Activated naive CD8-positive, alpha-beta T cell treated with anti-CD3 and anti-CD28 coated beads, Interleukin-2, amount 10 ng/mL, durations not matched to agents 7 days and 5 days (primary cell): ENCODE data around the gene PRKN. TPM values are rescaled to one million over a fixed set of nuclear protein-coding genes. Genes with fewer than 3 reads are reported as not detected.
"Not testable (repeated sequence)": the region's sequence is repeated elsewhere in the genome, so short reads cannot be mapped to it uniquely, and the experiment has no call there.

Experiments
- ATAC-seq: fragments of 150-1000 bp; cut with Tn5 transposase; one replicate; pipeline ENCODE4 v1.10.0; 2021; ENCODE audit warnings: low read depth, moderate library complexity
- POLR2A ChIA-PET: fragments of 350-600 bp; sonication (Branson Sonifier 250); formaldehyde crosslinking; loops from one replicate; lab custom pipeline; 2021; ENCODE audit warnings: antibody characterized with exemption; lab: Charles Lee
- DNase-seq: peaks from one replicate; pipeline ENCODE4 v3.0.0; 2021
- H3K27ac Mint-ChIP-seq: one replicate; pipeline ENCODE4 v1.8.0; 2022; ENCODE audit warnings: mild to moderate bottlenecking, mixed read lengths
- H3K27me3 Mint-ChIP-seq: one replicate; pipeline ENCODE4 v1.8.0; 2022; ENCODE audit warnings: mild to moderate bottlenecking, moderate library complexity, mixed read lengths
- H3K36me3 Mint-ChIP-seq: one replicate; pipeline ENCODE4 v1.8.0; 2021; ENCODE audit warnings: mild to moderate bottlenecking, mixed read lengths
- H3K4me1 Mint-ChIP-seq: one replicate; pipeline ENCODE4 v1.8.0; 2021; ENCODE audit warnings: mixed read lengths
- H3K4me3 Mint-ChIP-seq: one replicate; pipeline ENCODE4 v1.8.0; 2022; ENCODE audit warnings: mild to moderate bottlenecking, moderate library complexity, mixed read lengths
- H3K9me3 Mint-ChIP-seq: one replicate; pipeline ENCODE4 v1.8.0; 2021; ENCODE audit warnings: mixed read lengths
- total RNA-seq, 2 experiments: library from RNA; stranded (reverse); gene quantifications; one replicate each; pipeline ENCODE4 v1.2.3, GENCODE V29; 2021

The PRKN gene
- total RNA-seq, 2 experiments from 2014 or later, result 1.00 to 1.5 TPM

DNA sequence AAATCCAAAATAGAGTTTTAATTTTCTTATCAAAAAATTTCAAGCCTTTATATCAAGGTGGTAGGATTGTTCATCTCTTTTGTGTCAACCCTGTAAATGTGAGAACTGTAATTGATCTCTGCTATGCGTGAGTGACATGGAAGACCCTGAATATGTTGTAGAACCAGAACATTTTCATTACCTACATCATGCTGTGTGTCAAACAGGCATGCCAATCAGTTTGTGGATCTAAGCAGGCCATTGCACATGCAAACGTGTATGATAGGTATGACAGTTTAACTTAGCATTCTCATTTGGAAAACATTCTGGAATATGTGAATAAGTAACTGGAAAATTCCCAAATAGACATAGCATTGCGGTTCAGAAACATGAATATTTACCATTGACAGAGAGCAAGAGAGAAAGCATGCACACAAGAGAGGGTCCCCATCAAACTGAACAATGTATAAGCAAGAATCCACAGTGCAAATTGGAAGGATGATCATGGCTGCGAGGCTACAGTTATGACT, 812.1 kb downstream of the PRKN start:
- POLR2A ChIA-PET, result no interaction called here
- DNase-seq, result no peak
- Mint-ChIP-seq H3K27ac (no peak overlapping the region), H3K4me1 (no peaks in the 10 kb centered on the region), H3K36me3 (no peaks in the 10 kb centered on the region), H3K4me3 (no peak overlapping the region), H3K27me3 (no peaks in the 10 kb centered on the region), H3K9me3 (no peaks in the 10 kb centered on the region)
- ATAC-seq, result no peak

DNA sequence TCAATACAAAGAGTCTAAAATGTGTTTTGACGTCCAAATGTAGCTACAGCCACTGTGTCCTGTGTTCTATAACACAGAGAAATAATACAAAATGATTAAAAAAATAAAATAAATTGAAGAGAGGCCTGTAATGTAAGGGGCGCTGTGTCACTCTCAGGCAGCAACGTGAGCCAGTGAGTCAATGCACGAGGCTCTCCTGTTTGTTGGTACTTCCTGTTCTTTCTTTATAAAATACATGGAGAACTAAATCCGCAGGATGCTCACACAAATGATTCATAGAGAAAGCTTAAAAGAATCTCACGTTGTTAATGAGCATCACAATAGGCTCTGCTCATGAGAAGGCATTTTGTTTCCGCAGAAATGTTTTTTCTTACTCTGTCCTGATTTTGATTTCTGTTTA, 818.7 kb downstream of the PRKN start:
- POLR2A ChIA-PET, result no interaction called here
- Mint-ChIP-seq H3K27me3 (no peaks in the 10 kb centered on the region), H3K36me3 (no peaks in the 10 kb centered on the region), H3K4me1 (no peaks in the 10 kb centered on the region), H3K4me3 (no peak overlapping the region), H3K27ac (no peak overlapping the region), H3K9me3 (peaks cover 2% of the 10 kb centered on the region)
- ATAC-seq (no peak), DNase-seq (no peak)

DNA sequence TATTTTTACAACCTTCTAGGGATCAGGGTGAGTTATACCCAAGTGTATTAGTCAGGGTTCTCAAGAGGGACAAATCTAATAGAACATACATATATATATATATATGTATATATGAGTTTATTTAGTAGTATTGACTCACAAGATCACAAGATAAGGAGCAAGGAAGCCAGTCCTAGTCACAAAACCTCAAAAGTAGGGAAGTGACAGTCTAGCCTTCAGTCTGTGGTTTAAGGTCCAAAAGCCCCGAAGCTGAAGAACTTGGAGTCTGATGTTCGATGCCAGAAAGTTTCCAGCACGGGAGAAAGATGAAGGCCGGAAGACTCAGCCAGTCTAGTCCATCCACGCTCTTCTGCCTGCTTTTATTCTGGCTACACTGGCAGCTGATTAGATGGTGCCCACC, 821.0 kb downstream of the PRKN start:
- Mint-ChIP-seq H3K27ac (no peak overlapping the region), H3K4me1 (no peaks in the 10 kb centered on the region), H3K27me3 (no peaks in the 10 kb centered on the region), H3K36me3 (no peaks in the 10 kb centered on the region), H3K9me3 (peaks cover 2% of the 10 kb centered on the region), H3K4me3 (no peak overlapping the region)
- POLR2A ChIA-PET, result no interaction called here
- DNase-seq, result no peak
- ATAC-seq, result no peak

DNA sequence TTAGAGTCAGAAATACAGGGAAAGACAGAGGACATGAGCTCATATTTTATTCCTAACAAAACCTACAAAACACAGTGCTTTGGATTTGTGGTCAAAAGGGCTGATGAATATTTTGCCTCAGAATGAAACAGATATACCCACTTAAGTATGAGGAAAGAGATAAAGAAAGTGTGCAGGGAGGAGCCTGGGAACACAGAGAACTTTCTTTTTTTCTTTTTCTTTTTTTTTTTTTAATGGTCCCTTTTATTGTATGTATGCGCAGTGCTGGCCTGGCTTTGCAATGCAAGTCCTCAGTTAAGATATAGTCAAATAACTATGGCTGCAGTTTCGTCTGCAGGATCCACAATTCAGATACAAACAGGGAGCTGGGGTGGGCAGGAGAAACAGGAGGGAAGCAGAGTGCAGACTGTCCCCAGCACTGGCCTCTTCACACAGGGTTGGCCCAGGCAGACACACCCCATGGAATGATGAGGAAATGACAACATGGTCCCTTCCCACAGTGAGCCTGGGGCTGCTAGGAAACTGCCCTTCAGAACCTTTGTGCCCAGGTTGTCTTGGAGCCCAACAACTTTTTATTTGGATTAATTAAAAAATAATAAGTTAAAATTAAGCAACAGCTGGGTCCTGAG, 823.9 kb downstream of the PRKN start:
- H3K4me3 Mint-ChIP-seq, result no peak overlapping the region
- no peaks in the 10 kb centered on the region for H3K9me3 Mint-ChIP-seq
- H3K27ac Mint-ChIP-seq, result no peak overlapping the region
- no peaks in the 10 kb centered on the region for H3K4me1 Mint-ChIP-seq
- H3K27me3 Mint-ChIP-seq, result no peaks in the 10 kb centered on the region
- ATAC-seq (no peak), DNase-seq (no peak)
- POLR2A ChIA-PET, result interaction anchor here (0.7 kb wide), 1 partner anchor 987 kb away, joined by 3 read pairs; no protein-coding TSS in a partner anchor
- no peaks in the 10 kb centered on the region for H3K36me3 Mint-ChIP-seq

DNA sequence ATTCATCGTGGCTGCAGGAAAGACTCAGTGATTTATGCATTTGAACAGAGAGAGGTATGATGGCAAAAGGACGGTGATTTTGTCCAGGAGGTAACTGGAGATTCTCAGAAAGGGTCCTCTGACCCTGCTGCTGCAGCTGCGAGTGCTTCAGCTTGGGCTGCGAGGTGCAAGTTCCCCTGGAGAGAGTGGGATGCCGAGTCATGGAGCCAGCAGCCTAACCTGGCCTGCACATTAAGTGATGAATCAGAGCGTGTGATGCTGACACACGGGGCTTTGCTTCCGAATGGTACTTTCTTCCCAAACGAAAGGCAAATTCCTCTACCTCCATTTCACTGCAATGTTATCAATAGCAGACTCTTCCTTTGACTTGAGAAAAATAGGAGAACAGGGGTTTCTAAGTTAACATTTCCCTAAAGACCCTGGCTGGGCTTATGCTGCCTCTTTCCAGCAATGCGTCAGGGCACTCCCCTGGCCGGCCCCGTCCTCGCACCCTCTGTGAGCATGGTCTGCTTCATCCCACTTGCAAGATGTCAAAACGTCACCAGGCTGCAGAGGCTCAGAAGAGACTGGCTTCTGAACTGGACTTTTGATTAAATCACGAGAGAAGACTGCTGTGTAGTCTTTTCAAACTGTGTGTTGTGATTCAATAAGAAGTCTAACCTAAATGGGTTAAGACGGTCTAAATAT, 825.7 kb downstream of the PRKN start:
- H3K27me3 Mint-ChIP-seq, result no peaks in the 10 kb centered on the region
- H3K9me3 Mint-ChIP-seq, result no peaks in the 10 kb centered on the region
- POLR2A ChIA-PET, result no interaction called here
- no peaks in the 10 kb centered on the region for H3K4me1 Mint-ChIP-seq
- H3K27ac Mint-ChIP-seq, result no peak overlapping the region
- ATAC-seq (no peak), DNase-seq (no peak)
- no peaks in the 10 kb centered on the region for H3K36me3 Mint-ChIP-seq
- no peak overlapping the region for H3K4me3 Mint-ChIP-seq

DNA sequence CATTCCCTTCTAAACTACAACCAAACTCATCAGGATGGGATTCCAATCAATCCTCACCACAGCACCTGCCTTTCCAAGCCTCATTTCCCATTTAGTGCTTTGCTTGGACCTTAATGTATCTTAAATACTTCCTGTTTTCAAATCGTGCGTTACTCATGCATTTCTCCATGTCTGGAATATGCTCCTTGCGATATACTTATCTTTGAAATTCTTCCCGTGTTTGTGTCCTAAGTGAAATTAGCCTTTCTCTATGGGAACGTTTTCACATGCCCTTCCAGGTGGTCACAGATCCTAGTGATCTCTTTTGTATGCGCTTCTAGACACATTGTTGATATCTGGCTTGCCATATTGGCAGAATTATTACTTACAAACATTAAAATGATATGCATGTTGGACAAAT, 833.1 kb downstream of the PRKN start:
- DNase-seq (no peak), ATAC-seq (no peak)
- Mint-ChIP-seq H3K4me1 (no peaks in the 10 kb centered on the region), H3K36me3 (no peaks in the 10 kb centered on the region), H3K27me3 (no peaks in the 10 kb centered on the region), H3K4me3 (no peak overlapping the region), H3K27ac (no peak overlapping the region), H3K9me3 (no peaks in the 10 kb centered on the region)
- POLR2A ChIA-PET, result no interaction called here

DNA sequence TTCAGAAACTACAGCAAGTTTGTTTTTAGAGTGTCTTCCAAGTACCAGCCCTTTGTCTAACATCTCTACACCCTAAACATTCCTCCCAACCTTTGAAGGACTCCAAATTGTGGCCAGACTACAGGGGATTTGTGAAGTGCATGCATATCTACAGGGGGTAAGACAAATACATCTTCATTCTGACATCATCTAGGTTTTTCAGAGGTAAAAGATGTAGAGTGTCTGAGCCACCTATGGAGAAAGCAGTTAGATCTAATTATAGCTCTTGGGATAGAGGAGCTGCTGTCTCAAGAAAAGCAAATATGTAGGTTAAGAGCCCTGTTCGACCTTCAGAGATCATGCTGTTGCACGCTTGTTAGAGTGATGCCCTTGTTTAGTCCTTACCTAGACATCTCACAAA, 836.0 kb downstream of the PRKN start:
- Mint-ChIP-seq H3K4me3 (no peak overlapping the region), H3K36me3 (no peaks in the 10 kb centered on the region), H3K27ac (no peak overlapping the region), H3K4me1 (no peaks in the 10 kb centered on the region), H3K27me3 (no peaks in the 10 kb centered on the region), H3K9me3 (no peaks in the 10 kb centered on the region)
- POLR2A ChIA-PET, result no interaction called here
- no peak for DNase-seq
- no peak for ATAC-seq

DNA sequence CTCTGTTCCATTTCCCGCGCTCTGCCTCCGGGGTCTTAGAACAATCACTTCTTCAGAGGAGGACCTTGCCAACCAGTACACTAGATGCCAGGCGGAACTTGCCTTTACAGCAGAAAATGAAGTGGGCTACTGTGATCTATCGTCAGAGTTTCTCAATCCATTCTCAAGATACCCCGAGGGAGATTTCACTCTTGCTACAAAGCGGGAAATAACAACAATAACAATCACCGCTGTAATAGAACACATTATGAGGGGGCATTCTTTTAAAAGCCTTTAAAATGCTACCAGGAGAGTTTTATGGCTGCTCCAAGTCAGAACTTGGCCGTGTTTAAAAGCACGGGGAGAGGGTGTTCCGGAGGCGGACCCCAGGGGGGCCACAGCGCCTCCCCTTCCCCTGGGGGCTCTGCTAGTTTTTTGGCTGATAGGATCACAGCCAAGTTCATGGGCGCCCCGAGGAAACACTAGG, 836.7 kb downstream of the PRKN start:
- Mint-ChIP-seq H3K27me3 (no peaks in the 10 kb centered on the region), H3K36me3 (no peaks in the 10 kb centered on the region), H3K4me3 (no peak overlapping the region), H3K27ac (no peak overlapping the region), H3K4me1 (no peaks in the 10 kb centered on the region), H3K9me3 (no peaks in the 10 kb centered on the region)
- DNase-seq, result no peak
- POLR2A ChIA-PET, result no interaction called here
- ATAC-seq, result no peak

DNA sequence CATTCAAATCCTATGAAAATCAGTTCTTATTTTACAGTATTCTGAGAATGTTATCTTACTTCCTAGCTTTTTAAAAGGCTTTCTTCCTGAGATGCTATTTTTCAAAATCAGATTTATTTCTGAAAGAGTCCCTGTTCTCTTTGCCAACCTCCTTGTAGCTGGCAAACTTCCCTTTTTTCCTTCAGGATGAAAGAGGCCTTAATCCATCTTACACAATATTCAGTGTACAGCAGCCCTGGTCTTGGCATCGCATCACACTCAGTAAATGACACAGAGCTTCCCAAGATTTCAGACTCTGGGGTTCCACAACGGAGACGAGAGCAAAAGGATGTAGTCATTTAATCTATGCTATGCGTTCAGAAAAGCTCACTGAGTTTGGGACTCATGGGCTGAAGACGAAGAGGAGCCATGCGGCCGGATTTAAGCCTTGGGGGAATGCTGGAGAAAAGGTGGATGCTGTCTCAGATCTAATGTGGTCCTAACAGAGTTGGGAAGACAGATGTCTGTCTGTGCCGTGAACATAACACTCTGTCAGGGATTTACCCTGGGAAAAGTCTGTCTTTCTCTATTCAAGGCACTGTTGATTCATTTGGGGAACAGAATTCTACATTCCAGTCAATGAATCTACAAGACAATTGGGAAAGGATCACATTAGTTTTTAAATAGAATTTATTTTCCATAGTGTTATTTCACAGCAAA, 837.3 kb downstream of the PRKN start:
- Mint-ChIP-seq H3K27me3 (no peaks in the 10 kb centered on the region), H3K4me1 (no peaks in the 10 kb centered on the region), H3K4me3 (no peak overlapping the region), H3K27ac (no peak overlapping the region), H3K36me3 (no peaks in the 10 kb centered on the region), H3K9me3 (no peaks in the 10 kb centered on the region)
- ATAC-seq (no peak), DNase-seq (no peak)
- POLR2A ChIA-PET, result no interaction called here

DNA sequence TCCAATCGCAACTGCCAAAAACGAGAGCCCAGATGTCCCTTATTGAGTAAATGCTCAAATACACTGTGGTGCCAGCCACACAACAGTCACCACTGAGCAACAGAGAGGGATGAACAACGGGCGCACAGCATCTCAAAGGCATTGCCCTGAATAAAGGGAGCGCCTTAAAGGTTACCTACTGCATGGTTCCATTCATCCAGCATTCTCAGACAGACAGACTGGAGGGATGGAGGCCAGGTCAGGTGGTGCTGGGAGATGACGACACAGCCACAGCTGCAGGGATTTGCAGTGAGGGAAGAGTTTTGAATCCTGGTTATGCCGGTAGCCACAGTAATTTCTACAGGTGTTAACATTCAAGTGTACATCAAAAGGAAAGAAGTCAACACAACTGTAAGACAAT, 838.2 kb downstream of the PRKN start:
- ATAC-seq (no peak), DNase-seq (no peak)
- H3K36me3 Mint-ChIP-seq, result no peaks in the 10 kb centered on the region
- POLR2A ChIA-PET, result no interaction called here
- H3K4me1 Mint-ChIP-seq, result no peaks in the 10 kb centered on the region
- H3K27me3 Mint-ChIP-seq, result no peaks in the 10 kb centered on the region
- H3K9me3 Mint-ChIP-seq, result no peaks in the 10 kb centered on the region
- H3K4me3 Mint-ChIP-seq, result no peak overlapping the region
- H3K27ac Mint-ChIP-seq, result no peak overlapping the region

DNA sequence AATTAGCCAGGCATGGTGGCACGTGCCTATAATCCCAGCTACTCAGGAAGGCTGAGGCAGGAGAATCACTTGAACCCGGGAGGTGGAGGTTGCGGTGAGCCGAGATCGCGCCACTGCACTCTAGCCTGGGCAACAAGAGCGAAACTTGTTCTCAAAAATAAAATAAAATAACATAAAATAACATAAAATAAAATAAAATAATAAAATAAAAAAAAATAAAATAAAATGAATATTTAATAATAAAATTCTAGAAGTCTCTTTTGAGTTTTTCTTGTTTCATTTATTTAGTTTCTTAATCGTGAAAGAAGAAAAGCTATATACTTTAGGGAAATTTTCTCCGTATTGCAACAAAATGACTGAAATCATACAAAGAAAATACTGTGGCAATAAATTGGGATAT, 841.0 kb downstream of the PRKN start:
- POLR2A ChIA-PET, H3K4me1 Mint-ChIP-seq, H3K9me3 Mint-ChIP-seq, ATAC-seq, DNase-seq, H3K4me3 Mint-ChIP-seq, H3K36me3 Mint-ChIP-seq, H3K27me3 Mint-ChIP-seq, H3K27ac Mint-ChIP-seq: not testable (repeated sequence)

DNA sequence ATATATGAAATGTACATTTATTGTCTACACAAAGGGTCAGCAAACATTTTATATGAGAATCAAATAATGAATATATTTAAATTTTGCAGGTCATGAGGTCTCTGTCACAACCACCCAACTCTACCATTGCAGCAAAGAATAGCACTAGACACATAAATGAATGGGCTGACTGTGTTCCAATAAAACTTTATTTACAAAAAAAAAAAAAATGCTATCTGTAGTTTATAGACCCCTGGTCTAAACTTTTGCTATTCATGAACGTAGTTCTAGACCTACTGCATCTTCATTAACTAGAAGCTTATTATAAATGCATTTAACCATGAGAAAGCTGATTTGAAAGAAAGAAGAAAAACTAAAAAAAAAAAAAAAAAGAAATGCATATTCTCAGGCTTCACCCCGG, 842.8 kb downstream of the PRKN start:
- no peaks in the 10 kb centered on the region for H3K36me3 Mint-ChIP-seq

DNA sequence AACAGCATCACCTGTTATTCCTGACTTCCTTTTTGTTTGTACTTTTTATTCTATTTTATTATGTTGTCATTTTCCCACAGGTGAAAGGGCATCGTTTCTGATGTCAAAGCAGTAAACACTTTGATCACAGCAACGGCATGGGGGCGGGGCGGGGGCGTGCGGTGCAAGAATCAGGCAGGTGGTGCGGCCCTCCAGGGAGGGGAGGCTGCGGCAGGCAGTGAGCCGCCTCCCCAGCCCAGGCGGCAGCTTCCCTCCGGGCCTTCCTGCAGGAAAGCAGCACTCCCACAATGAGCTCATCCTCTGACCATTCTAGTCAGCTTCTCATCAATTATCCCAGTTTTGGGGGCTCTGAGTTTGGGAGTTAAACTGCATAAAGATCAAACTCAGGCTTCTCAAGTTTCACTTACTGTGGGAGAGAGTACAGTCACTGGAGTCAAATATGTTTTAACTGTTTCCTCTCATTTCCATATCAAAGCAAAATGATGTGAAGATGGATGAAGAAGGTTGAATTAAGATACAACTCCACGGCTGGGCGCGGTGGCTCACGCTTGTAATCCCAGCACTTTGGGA, 845.3 kb downstream of the PRKN start:
- Mint-ChIP-seq H3K4me3 (no peak overlapping the region), H3K36me3 (no peaks in the 10 kb centered on the region), H3K27ac (no peak overlapping the region), H3K9me3 (no peaks in the 10 kb centered on the region), H3K4me1 (no peaks in the 10 kb centered on the region), H3K27me3 (no peaks in the 10 kb centered on the region)
- no peak for DNase-seq
- no peak for ATAC-seq
- POLR2A ChIA-PET, result no interaction called here

More for the DNA sequence above, 842.8 kb downstream of the PRKN start:
- POLR2A ChIA-PET, result interaction anchor here (0.6 kb wide), 1 partner anchor 215 kb away, joined by 3 read pairs; no protein-coding TSS in a partner anchor
- DNase-seq (no peak), ATAC-seq (no peak)
- Mint-ChIP-seq H3K4me3 (no peak overlapping the region), H3K9me3 (no peaks in the 10 kb centered on the region), H3K27me3 (no peaks in the 10 kb centered on the region), H3K27ac (no peak overlapping the region), H3K4me1 (no peaks in the 10 kb centered on the region)
